Left ventricle myocardium inferior (tissue), 1 donor: Measurements from ENCODE around the gene ABHD17A. TPM values are rescaled to one million over a fixed set of nuclear protein-coding genes. Genes with fewer than 3 reads are reported as not detected.

Experiments used
- DNase-seq: peaks from one replicate; pipeline ENCODE4 v3.0.0-alpha.2; 2020
- H3K27ac ChIP-seq: fragments of 200-600 bp; replicated peaks from 2 replicates; pipeline ENCODE4 v1.8.0; 2021
- H3K27me3 ChIP-seq: fragments of 200-600 bp; 2 replicates; pipeline ENCODE4 v1.8.0; 2021; ENCODE audit warnings: low read depth
- H3K36me3 ChIP-seq: fragments of 200-600 bp; 2 replicates; pipeline ENCODE4 v1.8.0; 2021
- H3K4me1 ChIP-seq: fragments of 200-600 bp; 2 replicates; pipeline ENCODE4 v1.8.0; 2021
- H3K4me3 ChIP-seq: fragments of 200-600 bp; 2 replicates; pipeline ENCODE4 v1.8.0; 2021; ENCODE audit warnings: mild to moderate bottlenecking, moderate library complexity
- H3K9me3 ChIP-seq: fragments of 200-600 bp; replicated peaks from 2 replicates; pipeline ENCODE4 v1.8.0; 2021
- intact Hi-C: fragments of 100-400 bp; cut with micrococcal nuclease; formaldehyde crosslinking; loops from one replicate; pipeline ENCODE4 v1.11.0; 2022
- total RNA-seq: library from RNA; stranded (reverse); fragmentation: NEBNext Ultra II Directional; extraction: Animal tissue kit (Norgen Biotek cat#: 25700); gene quantifications from one replicate; pipeline ENCODE4 v1.2.1, GENCODE V29; 2021
- TF ChIP-seq, protein P1 (sequence below): fragments of 200-600 bp; IDR thresholded peaks from 2 replicates; pipeline ENCODE4 v1.8.0; 2021; ENCODE audit warnings: antibody characterized with exemption, mild to moderate bottlenecking, borderline replicate concordance
- donor health status: DM: no; HTN: yes; CAD: no; lungs with severe emphysema.

Gene ABHD17A
- total RNA-seq, 1 donor from 2014 or later = 55.6 TPM

DNA sequence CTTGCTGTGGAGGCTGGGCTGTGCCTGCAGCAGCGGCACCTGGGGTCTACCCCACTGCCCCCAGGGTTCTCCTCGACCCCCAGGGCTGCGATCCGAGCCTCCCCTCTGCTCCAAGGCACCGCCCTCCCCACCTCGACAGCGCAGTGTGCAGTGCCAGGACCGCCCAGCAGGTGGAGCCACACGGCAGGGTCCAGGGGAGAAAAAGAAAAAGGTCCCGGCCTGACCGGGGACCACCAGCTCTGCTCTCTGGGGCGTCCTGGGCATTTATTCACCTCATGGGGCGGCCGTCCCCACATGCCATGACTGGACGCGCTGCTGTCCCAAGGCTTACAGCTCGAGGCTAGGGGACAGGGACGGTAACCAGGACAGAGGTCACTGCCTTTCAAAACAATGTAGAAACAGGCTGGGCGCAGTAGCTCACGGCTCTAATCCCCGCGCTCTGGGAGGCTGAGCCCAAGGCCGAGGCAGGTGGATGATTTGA lies 47.6 kb downstream of the ABHD17A start:
- intact Hi-C loops = no loop called here
- Histone ChIP-seq H3K4me3 (no peak overlapping the region), H3K9me3 (no peaks in the 10 kb centered on the region), H3K4me1 (peaks cover 95% of the 10 kb centered on the region), H3K36me3 (no peaks in the 10 kb centered on the region), H3K27ac (peak overlapping the region; percentile 41), H3K27me3 (no peaks in the 10 kb centered on the region)
- peak; percentile 35 for DNase-seq
- TF ChIP-seq, protein P1, sequence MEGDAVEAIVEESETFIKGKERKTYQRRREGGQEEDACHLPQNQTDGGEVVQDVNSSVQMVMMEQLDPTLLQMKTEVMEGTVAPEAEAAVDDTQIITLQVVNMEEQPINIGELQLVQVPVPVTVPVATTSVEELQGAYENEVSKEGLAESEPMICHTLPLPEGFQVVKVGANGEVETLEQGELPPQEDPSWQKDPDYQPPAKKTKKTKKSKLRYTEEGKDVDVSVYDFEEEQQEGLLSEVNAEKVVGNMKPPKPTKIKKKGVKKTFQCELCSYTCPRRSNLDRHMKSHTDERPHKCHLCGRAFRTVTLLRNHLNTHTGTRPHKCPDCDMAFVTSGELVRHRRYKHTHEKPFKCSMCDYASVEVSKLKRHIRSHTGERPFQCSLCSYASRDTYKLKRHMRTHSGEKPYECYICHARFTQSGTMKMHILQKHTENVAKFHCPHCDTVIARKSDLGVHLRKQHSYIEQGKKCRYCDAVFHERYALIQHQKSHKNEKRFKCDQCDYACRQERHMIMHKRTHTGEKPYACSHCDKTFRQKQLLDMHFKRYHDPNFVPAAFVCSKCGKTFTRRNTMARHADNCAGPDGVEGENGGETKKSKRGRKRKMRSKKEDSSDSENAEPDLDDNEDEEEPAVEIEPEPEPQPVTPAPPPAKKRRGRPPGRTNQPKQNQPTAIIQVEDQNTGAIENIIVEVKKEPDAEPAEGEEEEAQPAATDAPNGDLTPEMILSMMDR = peak; percentile 90

DNA sequence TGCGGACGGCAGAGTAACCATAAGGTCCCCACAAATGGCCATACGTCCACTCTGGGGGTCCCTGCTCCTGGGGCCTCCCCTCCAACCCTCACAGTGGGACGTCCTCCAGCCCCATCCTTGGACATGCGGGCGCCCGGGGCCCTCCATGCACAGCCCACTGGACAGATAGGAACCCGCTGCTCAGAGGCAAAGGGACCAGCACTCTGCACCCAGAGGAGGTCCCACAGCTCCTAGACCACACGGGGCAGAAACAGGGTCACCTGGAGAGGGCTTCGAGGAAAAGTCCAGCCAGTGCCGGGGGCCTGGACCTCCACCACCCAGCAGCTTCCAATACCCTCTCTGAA lies 48.1 kb downstream of the ABHD17A start:
- no peaks in the 10 kb centered on the region for H3K36me3 ChIP-seq
- DNase-seq = no peak
- TF ChIP-seq, protein P1 = no peak
- peaks cover 90% of the 10 kb centered on the region for H3K4me1 ChIP-seq
- H3K4me3 ChIP-seq = no peak overlapping the region
- intact Hi-C loops = no loop called here
- H3K27me3 ChIP-seq = no peaks in the 10 kb centered on the region
- peak overlapping the region; percentile 41 for H3K27ac ChIP-seq
- H3K9me3 ChIP-seq = no peaks in the 10 kb centered on the region

- TF ChIP-seq, protein P1 = no peak
- no peaks in the 10 kb centered on the region for H3K36me3 ChIP-seq
- DNase-seq = no peak
- intact Hi-C loops = no loop called here
- H3K9me3 ChIP-seq = no peaks in the 10 kb centered on the region
- H3K4me1 ChIP-seq = peaks cover 85% of the 10 kb centered on the region
- H3K27me3 ChIP-seq = no peaks in the 10 kb centered on the region
- H3K27ac ChIP-seq = no peak overlapping the region
- no peak overlapping the region for H3K4me3 ChIP-seq
Measured at GRCh38 chr19:1836458-1837221, 48.7 kb downstream of the ABHD17A start.

DNA sequence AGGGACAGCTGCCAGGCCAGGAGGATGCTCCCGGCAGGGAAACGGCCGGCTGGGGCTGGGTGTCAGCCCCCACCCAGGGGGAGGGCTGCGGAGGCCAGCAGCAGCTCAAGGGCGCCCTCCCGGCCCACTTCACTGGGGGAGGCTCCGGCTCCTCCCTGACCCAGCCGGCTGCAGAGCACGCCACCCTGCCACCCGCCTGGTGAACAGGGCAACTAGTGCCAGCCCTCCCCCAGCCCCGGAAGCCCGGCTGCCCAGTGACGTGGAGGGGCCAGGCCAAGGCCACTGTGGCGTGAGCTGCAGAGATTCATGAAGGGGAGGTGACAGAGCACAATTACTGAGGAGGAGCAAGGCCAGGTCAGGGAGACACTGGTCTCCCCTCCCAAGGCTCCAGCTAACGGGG lies 51.8 kb downstream of the ABHD17A start:
- intact Hi-C loops = no loop called here
- no peak for DNase-seq
- Histone ChIP-seq H3K27me3 (no peaks in the 10 kb centered on the region), H3K36me3 (peaks cover 16% of the 10 kb centered on the region), H3K27ac (no peak overlapping the region), H3K9me3 (no peaks in the 10 kb centered on the region), H3K4me3 (no peak overlapping the region), H3K4me1 (peaks cover 54% of the 10 kb centered on the region)
- TF ChIP-seq, protein P1 = no peak

DNA sequence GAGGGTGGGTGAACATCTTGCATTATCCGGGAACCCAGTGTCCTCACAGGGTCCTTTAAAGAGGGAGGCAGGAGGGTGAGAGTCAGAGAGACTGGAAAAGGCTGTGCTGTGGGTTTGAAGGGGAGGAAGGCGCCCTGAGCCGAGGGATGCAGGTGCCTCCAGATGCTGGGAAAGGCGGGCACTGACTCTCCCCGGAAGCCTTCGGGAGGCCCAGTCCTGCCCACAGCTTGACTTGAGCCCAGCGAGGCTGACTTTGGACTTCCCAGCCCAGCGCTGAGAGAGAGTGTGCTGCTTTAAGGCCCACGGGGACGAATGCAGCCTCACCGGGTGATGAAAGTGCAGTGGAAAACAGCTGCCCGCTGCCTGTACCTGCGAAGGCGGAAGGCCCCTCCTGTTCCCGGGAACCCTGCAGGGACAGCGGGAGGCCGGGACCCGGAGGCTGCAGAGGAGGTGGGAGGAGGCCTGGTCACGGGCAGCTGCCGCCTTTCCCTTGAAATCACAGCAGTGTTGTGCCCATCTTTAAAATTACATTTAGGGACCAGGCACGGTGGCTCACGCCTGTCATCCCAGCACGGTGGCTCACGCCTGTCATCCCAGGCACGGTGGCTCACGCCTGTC lies 53.1 kb downstream of the ABHD17A start:
- Histone ChIP-seq H3K27ac (no peak overlapping the region), H3K4me3 (no peak overlapping the region), H3K27me3 (no peaks in the 10 kb centered on the region), H3K36me3 (peaks cover 30% of the 10 kb centered on the region), H3K9me3 (no peaks in the 10 kb centered on the region), H3K4me1 (peaks cover 40% of the 10 kb centered on the region)
- DNase-seq = no peak
- intact Hi-C loops = no loop called here
- TF ChIP-seq, protein P1 = no peak
